Activated naive CD8-positive, alpha-beta T cell treated with anti-CD3 and anti-CD28 coated beads, Interleukin-2, amount 50 U/mL, for 24 hours (primary cell): ENCODE data around the gene TSPAN3.
A peak's percentile ranks its signal among the peaks of the same experiment; 100 is the strongest.

ENCODE experiments used
- ATAC-seq: fragments of 150-1000 bp; cut with Tn5 transposase; one replicate; pipeline ENCODE4 v1.10.0; 2021
- DNase-seq: peaks from one replicate; pipeline ENCODE4 v3.0.0; 2021
- H3K27ac Mint-ChIP-seq: one replicate; pipeline ENCODE4 v1.8.0; 2021; ENCODE audit warnings: mild to moderate bottlenecking, mixed read lengths
- H3K27me3 Mint-ChIP-seq: one replicate; pipeline ENCODE4 v1.8.0; 2021; ENCODE audit warnings: mixed read lengths
- H3K36me3 Mint-ChIP-seq: one replicate; pipeline ENCODE4 v1.8.0; 2021; ENCODE audit warnings: low read depth, mixed read lengths
- H3K4me1 Mint-ChIP-seq: one replicate; pipeline ENCODE4 v1.8.0; 2021; ENCODE audit warnings: mixed read lengths
- H3K4me3 Mint-ChIP-seq: one replicate; pipeline ENCODE4 v1.8.0; 2021; ENCODE audit warnings: mild to moderate bottlenecking, moderate library complexity, mixed read lengths
- H3K9me3 Mint-ChIP-seq: one replicate; pipeline ENCODE4 v1.8.0; 2021; ENCODE audit warnings: mixed read lengths

TSPAN3 gene

DNA sequence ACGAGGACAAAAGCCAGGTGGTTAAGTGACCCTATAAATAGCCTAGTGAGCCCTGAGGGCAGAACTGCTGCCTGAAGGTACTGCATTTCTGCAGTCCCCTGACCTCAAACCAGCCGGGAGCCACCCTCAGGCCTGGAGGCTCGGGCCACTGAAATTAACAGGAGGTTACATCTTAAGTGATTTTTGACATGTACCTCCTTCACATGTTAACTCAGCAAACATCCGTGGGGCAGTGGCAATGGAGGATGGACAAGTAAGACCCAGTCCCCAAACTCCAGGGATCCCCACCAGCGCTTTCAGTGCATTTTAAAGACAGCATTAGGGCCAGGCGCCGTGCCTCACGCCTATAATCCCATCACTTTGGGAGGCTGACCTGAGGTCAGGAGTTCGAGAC is 49.8 kb downstream of the TSPAN3 start:
- ATAC-seq (no peak), DNase-seq (no peak)
- Mint-ChIP-seq H3K4me1 (peaks cover 80% of the 10 kb centered on the region), H3K27me3 (no peaks in the 10 kb centered on the region), H3K4me3 (no peak overlapping the region), H3K36me3 (peaks cover 22% of the 10 kb centered on the region), H3K27ac (peak overlapping the region; percentile 100), H3K9me3 (no peaks in the 10 kb centered on the region)

DNA sequence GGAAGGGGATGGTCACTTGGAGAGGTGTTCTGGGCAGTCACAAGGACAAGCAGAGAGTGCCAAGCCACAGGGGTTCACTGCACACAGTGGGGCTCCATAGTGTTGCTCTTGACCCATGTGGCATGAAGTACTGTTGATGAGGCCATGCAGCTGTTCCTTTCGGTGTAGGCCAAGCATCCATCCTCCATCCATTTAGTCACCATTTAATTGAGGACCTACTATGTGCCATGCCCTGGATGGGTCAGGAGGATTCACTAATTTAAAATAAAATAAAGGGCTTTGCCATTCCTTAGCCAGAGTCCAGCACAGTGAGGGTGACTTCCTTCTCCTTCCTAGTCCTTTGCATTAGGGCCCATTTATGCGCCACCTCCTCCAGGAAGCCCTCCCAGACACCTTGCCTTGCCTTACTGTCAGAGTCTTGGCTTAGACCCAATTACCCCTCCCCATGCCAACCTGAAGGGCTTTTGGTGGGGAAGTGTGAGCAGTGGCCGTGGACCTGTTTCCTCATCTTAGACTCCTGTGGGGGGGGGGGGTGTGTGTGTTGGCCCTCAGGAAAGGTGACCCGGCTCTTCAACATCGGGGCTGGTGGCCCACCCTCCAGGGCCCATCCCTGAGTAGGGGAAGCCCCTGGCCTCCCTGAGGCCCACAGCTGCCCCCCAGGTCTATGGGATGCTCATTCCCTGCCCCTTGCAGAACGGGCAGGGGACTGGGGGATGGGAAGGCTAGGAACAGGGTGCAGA is 50.4 kb downstream of the TSPAN3 start:
- Mint-ChIP-seq H3K9me3 (no peaks in the 10 kb centered on the region), H3K27me3 (no peaks in the 10 kb centered on the region), H3K27ac (peak overlapping the region; percentile 100), H3K4me1 (peaks cover 86% of the 10 kb centered on the region), H3K4me3 (peak overlapping the region; percentile 59), H3K36me3 (peaks cover 22% of the 10 kb centered on the region)
- DNase-seq, result no peak
- no peak for ATAC-seq

- peak overlapping the region; percentile 100 for H3K27ac Mint-ChIP-seq
- H3K4me3 Mint-ChIP-seq, result peak overlapping the region; percentile 59
- no peaks in the 10 kb centered on the region for H3K27me3 Mint-ChIP-seq
- ATAC-seq (peak; percentile 70), DNase-seq (peak; percentile 67)
- peaks cover 94% of the 10 kb centered on the region for H3K4me1 Mint-ChIP-seq
- H3K9me3 Mint-ChIP-seq, result no peaks in the 10 kb centered on the region
- peaks cover 26% of the 10 kb centered on the region for H3K36me3 Mint-ChIP-seq
These were observed 51.2 kb downstream of the TSPAN3 start for GRCh38 chr15:77019521-77020331.

- H3K36me3 Mint-ChIP-seq, result peaks cover 26% of the 10 kb centered on the region
- H3K4me1 Mint-ChIP-seq, result peaks cover 97% of the 10 kb centered on the region
- ATAC-seq, result no peak
These were observed 52.0 kb downstream of the TSPAN3 start for GRCh38 chr15:77018796-77019505.

GRCh38 chr15:77017761-77018720 is 52.9 kb downstream of the TSPAN3 start:
- Mint-ChIP-seq H3K4me3 (no peak overlapping the region), H3K27me3 (peaks cover 2% of the 10 kb centered on the region), H3K9me3 (no peaks in the 10 kb centered on the region), H3K4me1 (peaks cover 97% of the 10 kb centered on the region), H3K36me3 (peaks cover 20% of the 10 kb centered on the region), H3K27ac (peak overlapping the region; percentile 77)
- DNase-seq (no peak), ATAC-seq (no peak)

More at GRCh38 chr15:77018796-77019505, 52.0 kb downstream of the TSPAN3 start:
- Mint-ChIP-seq H3K27me3 (no peaks in the 10 kb centered on the region), H3K4me3 (peak overlapping the region; percentile 59), H3K9me3 (no peaks in the 10 kb centered on the region), H3K27ac (peak overlapping the region; percentile 100)
- no peak for DNase-seq

GRCh38 chr15:77017091-77017660 is 53.7 kb downstream of the TSPAN3 start:
- Mint-ChIP-seq H3K27me3 (peaks cover 2% of the 10 kb centered on the region), H3K4me3 (no peak overlapping the region), H3K27ac (no peak overlapping the region), H3K36me3 (peaks cover 22% of the 10 kb centered on the region), H3K4me1 (peaks cover 96% of the 10 kb centered on the region), H3K9me3 (no peaks in the 10 kb centered on the region)
- ATAC-seq, result no peak
- DNase-seq, result no peak

- Mint-ChIP-seq H3K4me1 (peaks cover 96% of the 10 kb centered on the region), H3K27me3 (peaks cover 2% of the 10 kb centered on the region), H3K4me3 (no peak overlapping the region), H3K36me3 (peaks cover 24% of the 10 kb centered on the region), H3K27ac (peak overlapping the region; percentile 73), H3K9me3 (no peaks in the 10 kb centered on the region)
- ATAC-seq (no peak), DNase-seq (no peak)
These were observed 54.6 kb downstream of the TSPAN3 start for GRCh38 chr15:77016321-77016695.

GRCh38 chr15:77015646-77016320 is 55.1 kb downstream of the TSPAN3 start:
- Mint-ChIP-seq H3K36me3 (peaks cover 28% of the 10 kb centered on the region), H3K4me1 (peaks cover 96% of the 10 kb centered on the region), H3K4me3 (peak overlapping the region; percentile 63), H3K9me3 (no peaks in the 10 kb centered on the region), H3K27ac (peak overlapping the region; percentile 96), H3K27me3 (peaks cover 2% of the 10 kb centered on the region)
- no peak for ATAC-seq
- DNase-seq, result no peak

- peaks cover 96% of the 10 kb centered on the region for H3K4me1 Mint-ChIP-seq
- H3K27me3 Mint-ChIP-seq, result peaks cover 2% of the 10 kb centered on the region
- H3K4me3 Mint-ChIP-seq, result peak overlapping the region; percentile 76
- DNase-seq (peak; percentile 48), ATAC-seq (peak; percentile 23)
- peaks cover 29% of the 10 kb centered on the region for H3K36me3 Mint-ChIP-seq
- H3K27ac Mint-ChIP-seq, result peak overlapping the region; percentile 96
- H3K9me3 Mint-ChIP-seq, result no peaks in the 10 kb centered on the region
These were observed 56.5 kb downstream of the TSPAN3 start for GRCh38 chr15:77014132-77015081.

DNA sequence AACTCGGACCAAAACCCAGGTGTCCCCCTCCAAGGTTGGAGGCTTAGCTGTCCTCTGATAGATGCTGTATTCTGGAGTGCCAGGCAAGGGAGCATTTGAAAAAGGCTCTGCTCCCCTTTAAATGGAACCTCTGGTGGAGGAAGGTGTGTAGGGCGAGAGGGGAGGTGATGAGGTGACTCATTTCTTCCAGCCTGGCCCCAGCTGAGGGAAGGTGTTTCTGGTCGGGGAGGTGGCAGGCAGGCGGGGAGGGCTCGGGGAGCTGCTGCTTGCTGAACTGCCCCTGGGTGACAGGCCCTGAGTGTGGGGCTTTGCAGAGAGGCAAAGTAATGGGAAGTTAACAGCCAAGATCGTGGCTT is 57.2 kb downstream of the TSPAN3 start:
- peak; percentile 86 for DNase-seq
- peak; percentile 83 for ATAC-seq
- Mint-ChIP-seq H3K4me1 (peaks cover 94% of the 10 kb centered on the region), H3K36me3 (peaks cover 29% of the 10 kb centered on the region), H3K4me3 (peak overlapping the region; percentile 76), H3K27ac (peak overlapping the region; percentile 96), H3K9me3 (no peaks in the 10 kb centered on the region), H3K27me3 (peaks cover 2% of the 10 kb centered on the region)

DNA sequence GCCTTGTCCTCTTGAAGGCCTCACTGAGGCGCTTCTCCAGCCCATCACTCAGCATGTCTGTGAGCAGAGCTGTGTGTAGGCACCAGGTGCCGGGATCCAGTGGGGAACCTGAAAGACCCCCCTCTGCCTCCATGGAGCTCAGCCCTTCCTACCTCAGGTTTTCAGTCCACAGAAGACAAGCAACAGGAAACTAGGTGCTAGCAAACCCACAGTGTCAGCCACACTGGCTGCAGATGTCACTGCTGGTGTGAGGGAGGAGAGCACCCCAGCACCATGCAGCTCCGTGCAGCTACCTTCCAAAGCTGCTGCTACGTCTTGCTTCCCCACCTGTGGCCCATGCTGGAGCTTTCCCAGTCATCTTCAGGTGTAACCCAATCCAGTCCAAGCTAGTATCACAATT is 58.0 kb downstream of the TSPAN3 start:
- peaks cover 29% of the 10 kb centered on the region for H3K36me3 Mint-ChIP-seq
- no peaks in the 10 kb centered on the region for H3K9me3 Mint-ChIP-seq
- peak overlapping the region; percentile 76 for H3K4me3 Mint-ChIP-seq
- H3K4me1 Mint-ChIP-seq, result peaks cover 87% of the 10 kb centered on the region
- DNase-seq, result no peak
- peak; percentile 33 for ATAC-seq
- peak overlapping the region; percentile 96 for H3K27ac Mint-ChIP-seq
- H3K27me3 Mint-ChIP-seq, result peaks cover 2% of the 10 kb centered on the region

DNA sequence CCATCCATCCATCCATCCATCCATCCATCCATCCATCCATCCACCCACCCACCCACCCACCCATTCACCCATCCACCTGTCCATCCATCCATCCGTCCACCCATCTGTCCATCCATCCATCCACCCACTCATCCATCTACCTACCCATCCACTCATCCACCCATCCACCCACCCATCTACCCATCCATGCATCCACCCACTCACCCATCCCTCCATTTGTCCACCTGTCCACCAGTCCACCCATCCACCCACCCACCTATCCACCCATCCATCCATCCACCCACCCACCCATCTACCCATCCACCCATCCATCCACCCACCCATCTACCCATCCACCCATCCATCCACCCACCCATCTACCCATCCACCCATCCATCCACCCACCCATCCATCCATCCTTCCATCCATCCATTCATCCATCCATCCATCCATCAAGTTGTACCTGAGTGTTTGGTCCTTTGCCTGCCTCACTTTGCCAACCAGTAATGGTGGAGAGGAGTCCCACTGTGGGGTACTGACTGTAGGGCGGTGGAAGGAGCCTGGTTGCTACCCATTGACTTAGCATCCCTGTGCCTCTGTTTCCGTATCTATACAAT is 58.7 kb downstream of the TSPAN3 start:
- Mint-ChIP-seq H3K4me3 (no peak overlapping the region), H3K36me3 (peaks cover 30% of the 10 kb centered on the region)

More for the DNA sequence above, 58.7 kb downstream of the TSPAN3 start:
- no peak for ATAC-seq
- Mint-ChIP-seq H3K27ac (peak overlapping the region; percentile 96), H3K4me1 (peaks cover 85% of the 10 kb centered on the region), H3K27me3 (peaks cover 2% of the 10 kb centered on the region), H3K9me3 (no peaks in the 10 kb centered on the region)
- no peak for DNase-seq
